B cell (primary cell): ENCODE data around the gene KANSL1L. TPM values are rescaled to one million over a fixed set of nuclear protein-coding genes. Genes with fewer than 3 reads are reported as not detected.

Experiments
- ATAC-seq: fragments of 200-7000 bp; cut with Tn5 transposase; one replicate; pipeline ENCODE4 v1.10.0; 2021; ENCODE audit warnings: low read depth, mild to moderate bottlenecking, moderate number of reproducible peaks, moderate library complexity
- CTCF ChIA-PET: fragments of 350-600 bp; sonication (Branson Sonifier 250); formaldehyde crosslinking; loops from one replicate; lab custom pipeline; 2021; ENCODE audit warnings: antibody characterized with exemption, inconsistent platforms; lab: Charles Lee
- POLR2A ChIA-PET: fragments of 350-600 bp; sonication (Branson Sonifier 250); formaldehyde crosslinking; loops from one replicate; lab custom pipeline; 2021; ENCODE audit warnings: antibody characterized with exemption; lab: Charles Lee
- DNase-seq: peaks from one replicate; pipeline ENCODE4 v3.0.0; 2013
- H2AFZ ChIP-seq: 2 replicates; pipeline ENCODE4 v1.6.1; 2012; ENCODE audit warnings: mild to moderate bottlenecking, low read depth, low read length; ENCODE audit not compliant: insufficient read depth, poor library complexity, severe bottlenecking
- H3K27ac ChIP-seq, 2 donors: 1 replicate in 1 of 2; 2 replicates in 1 of 2; pipeline ENCODE4 v1.5.1; 2012 to 2013; ENCODE audit warnings: low read length in 2 of 2, mild to moderate bottlenecking in 2 of 2, moderate library complexity in 1 of 2
- H3K27me3 ChIP-seq, 4 experiments: fragments of 200-600 bp in 1 of 4; sonication (generic) in 1 of 4; replicated peaks in 1 of 4; 1 replicate in 2 of 4; 2 replicates in 2 of 4; pipeline versions ENCODE4 v1.6.1 to v1.7.0; 2013 to 2016; ENCODE audit warnings: low read length in 3 of 4, mild to moderate bottlenecking in 2 of 4, mixed read lengths in 1 of 4, moderate library complexity in 1 of 4; ENCODE audit not compliant: insufficient read depth in 4 of 4, control insufficient read depth in 3 of 4; ENCODE audit errors: control extremely low read depth in 1 of 4
- H3K36me3 ChIP-seq, 2 experiments: replicated peaks in 1 of 2; 1 replicate in 1 of 2; 2 replicates in 1 of 2; pipeline versions ENCODE4 v1.6.1 to v1.7.1; 2013; ENCODE audit warnings: low read length in 1 of 2; ENCODE audit not compliant: insufficient read depth in 2 of 2, control insufficient read depth in 1 of 2; ENCODE audit errors: control extremely low read depth in 1 of 2, extremely low read depth in 1 of 2
- H3K4me1 ChIP-seq, 2 donors: fragments of 200-600 bp in 1 of 2; sonication (generic) in 1 of 2; 1 replicate in 1 of 2; 2 replicates in 1 of 2; pipeline versions ENCODE4 v1.5.1 to v1.6.1; 2013 to 2017; ENCODE audit warnings: low read length in 2 of 2; ENCODE audit not compliant: control insufficient read depth in 2 of 2, insufficient read depth in 2 of 2
- H3K4me2 ChIP-seq: replicated peaks from 2 replicates; pipeline ENCODE3; 2012; ENCODE audit warnings: mild to moderate bottlenecking, low read depth, low read length; ENCODE audit not compliant: poor library complexity, severe bottlenecking
- H3K4me3 ChIP-seq, 5 experiments: fragments of 200-600 bp in 1 of 5; sonication (generic) in 1 of 5; 1 replicate in 3 of 5; 2 replicates in 2 of 5; pipeline versions ENCODE4 v1.5.1 to v1.7.0; 2011 to 2016; ENCODE audit warnings: low read length in 4 of 5, mild to moderate bottlenecking in 4 of 5, low read depth in 2 of 5, control low read depth in 1 of 5, moderate library complexity in 1 of 5; ENCODE audit not compliant: insufficient read depth in 1 of 5; ENCODE audit errors: control extremely low read depth in 1 of 5, extremely low read depth in 1 of 5
- H3K79me2 ChIP-seq: fragments of 200-600 bp; sonication (generic); one replicate; pipeline ENCODE4 v1.6.0; 2016; ENCODE audit warnings: low read length; ENCODE audit not compliant: control insufficient read depth, insufficient read depth
- H3K9ac ChIP-seq: fragments of 200-600 bp; sonication (generic); 2 replicates; pipeline ENCODE4 v1.6.1; 2017; ENCODE audit warnings: mild to moderate bottlenecking, low read length, moderate library complexity
- H3K9me3 ChIP-seq, 3 donors: one replicate each; pipeline versions ENCODE4 v1.6.1 to v1.7.1; 2013; ENCODE audit warnings: low read length in 2 of 3; ENCODE audit not compliant: control insufficient read depth in 2 of 3, insufficient read depth in 1 of 3; ENCODE audit errors: control extremely low read depth in 1 of 3
- H4K20me1 ChIP-seq: 2 replicates; pipeline ENCODE4 v1.6.0; 2012; ENCODE audit warnings: mild to moderate bottlenecking, low read length; ENCODE audit not compliant: insufficient read depth, control insufficient read depth, poor library complexity, severe bottlenecking
- H3K27ac Mint-ChIP-seq: one replicate; pipeline ENCODE4 v1.8.0; 2021; ENCODE audit warnings: mixed read lengths
- H3K27me3 Mint-ChIP-seq: one replicate; pipeline ENCODE4 v1.8.0; 2021; ENCODE audit warnings: mixed read lengths
- H3K4me1 Mint-ChIP-seq: one replicate; pipeline ENCODE4 v1.8.0; 2021; ENCODE audit warnings: mixed read lengths
- H3K4me3 Mint-ChIP-seq: one replicate; pipeline ENCODE4 v1.8.0; 2021; ENCODE audit warnings: mixed read lengths
- H3K9me3 Mint-ChIP-seq: one replicate; pipeline ENCODE4 v1.8.0; 2022; ENCODE audit warnings: mixed read lengths; ENCODE audit not compliant: insufficient read depth
- CTCF ChIP-seq: fragments of 200-600 bp; IDR thresholded peaks from one replicate; pipeline ENCODE4 v1.8.0; 2022; ENCODE audit warnings: antibody characterized with exemption, mild to moderate bottlenecking
- EZH2 ChIP-seq: IDR thresholded peaks from 2 replicates; pipeline ENCODE4 v1.6.1; 2012; ENCODE audit warnings: borderline replicate concordance, low read depth, mild to moderate bottlenecking, moderate library complexity, low read length; ENCODE audit not compliant: insufficient read depth, poor library complexity, severe bottlenecking
- WGBS: methylation state at CpG from one replicate; pipeline ENCODE4 v1.1.5; 2013; ENCODE audit warnings: missing lambda C conversion rate; ENCODE audit not compliant: insufficient coverage; 5-methylcytosine and 5-hydroxymethylcytosine counted together
- intact Hi-C: fragments of 100-400 bp; cut with micrococcal nuclease; formaldehyde crosslinking; loops from one replicate; pipeline ENCODE4 v1.10.0; 2022
- polyA minus RNA-seq: library from RNA; depleted of rRNA, polyadenylated mRNA; stranded (reverse); fragments of >200 nt; gene quantifications from 2 replicates; pipeline ENCODE4 v1.2.3, GENCODE V29; 2012
- polyA plus RNA-seq: library from polyadenylated mRNA; depleted of rRNA; stranded (reverse); fragments of >200 nt; gene quantifications from 2 replicates; pipeline ENCODE4 v1.2.3, GENCODE V29; 2012
- total RNA-seq, 2 donors: library from RNA; stranded (reverse); fragments of 120-200 nt in 1 of 2; gene quantifications; 1 replicate in 1 of 2; 2 replicates in 1 of 2; pipeline versions ENCODE4 v1.2.3 to v1.2.4, GENCODE V29; 2013 to 2022

KANSL1L gene
- total RNA-seq = 21.1 and 25.5 TPM in 2 replicates
- total RNA-seq (2013) = 21.9 TPM
- 7.3 and 14.9 TPM in 2 replicates for polyA plus RNA-seq
- 10.5 and 15.8 TPM in 2 replicates for polyA minus RNA-seq

DNA sequence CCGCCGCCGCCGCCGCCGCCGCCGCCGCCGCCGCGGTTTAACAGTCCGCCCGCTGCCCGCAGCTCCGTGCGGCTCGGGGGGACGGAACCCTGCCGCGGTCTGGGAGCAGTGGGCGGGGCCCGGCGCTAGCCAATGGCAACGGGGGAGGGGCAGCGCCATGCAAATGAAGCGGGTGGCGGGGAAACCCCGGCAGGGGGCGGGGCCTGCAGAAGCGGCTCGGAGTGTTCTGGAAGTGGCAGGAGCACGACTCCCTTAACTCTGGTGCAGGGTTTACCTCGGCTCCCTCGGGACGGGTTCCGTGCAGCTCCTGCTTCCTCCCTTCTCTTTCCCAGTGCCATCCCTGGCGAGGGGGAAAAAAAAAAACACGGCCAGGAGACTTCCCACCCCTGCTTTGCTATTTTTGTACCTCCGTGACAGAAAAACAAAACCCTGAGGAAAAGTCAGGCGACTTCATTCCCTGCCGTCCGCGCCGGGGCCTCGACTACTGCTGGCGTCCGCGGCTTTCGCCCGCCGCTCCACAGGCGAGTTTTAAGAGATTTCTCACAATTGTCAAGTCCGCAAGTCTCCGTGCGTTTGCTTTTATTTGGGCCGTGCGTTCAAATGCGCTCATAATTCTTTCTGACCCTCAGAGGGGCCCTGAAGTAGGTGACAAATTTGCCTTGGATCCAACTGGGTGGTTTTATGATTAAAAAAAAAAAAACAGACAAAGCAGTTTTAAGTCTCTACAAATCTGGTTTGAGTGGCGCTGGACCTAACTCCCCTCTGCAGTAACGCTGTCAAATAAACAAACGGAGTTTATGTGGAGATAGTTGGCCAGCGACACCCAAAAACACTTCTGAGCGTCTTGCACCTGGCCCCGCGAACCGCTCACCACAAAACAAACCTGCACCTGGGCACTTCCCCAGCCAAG lies at the start of gene KANSL1L:
Gene KANSL1L, minus strand, starts transcription at position 101 of the 910 bp plus-strand sequence. CDS start 16,827 bp downstream, outside the sequence.
- peak; percentile 85 for ATAC-seq
- POLR2A ChIA-PET = interaction anchor here (0.6 to 0.7 kb wide), 3 partner anchors 9 to 113 kb away, joined by 3 to 9 read pairs (median 3); no protein-coding TSS in a partner anchor
- TF ChIP-seq CTCF (no peak), EZH2 (no peak)

More for the DNA sequence above, at the start of gene KANSL1L:
- Histone ChIP-seq H3K4me3 (peak within 1 kb of the TSS; percentile 75 to 96 (median 87)), H3K27ac (peak within 1 kb of the TSS; percentile 91 to 93), H3K79me2 (peaks cover 19% of the 10 kb centered on the region), H4K20me1 (no peaks in the 10 kb centered on the region), H3K36me3 (no peaks in the 10 kb centered on the region), H3K9me3 (peaks cover 0 to 1% (median 0%) of the 10 kb centered on the region in 3 donors), H3K4me2 (peak within 1 kb of the TSS; percentile 82), H3K9ac (peak within 1 kb of the TSS; percentile 82), H3K4me1 (peaks cover 13 to 18% of the 10 kb centered on the region in 2 donors), H2AFZ (peak within 1 kb of the TSS; percentile 69), H3K27me3 (peaks cover 0 to 5% (median 0%) of the 10 kb centered on the region in 4 experiments)
- H3K4me1 Mint-ChIP-seq = peaks cover 17% of the 10 kb centered on the region
- CTCF ChIA-PET = interaction anchor here (1.6 kb wide), 2 partner anchors 25 to 747 kb away, joined by 5 to 8 read pairs; partner anchors contain the start of gene MAP2
- intact Hi-C loops = loop anchor here (2.0 to 5.0 kb wide), 4 partner anchors 291 to 1907 kb away; partner anchors contain the start of gene LANCL1
- H3K4me3 Mint-ChIP-seq = peak within 1 kb of the TSS; percentile 92
- peak; percentile 96 for DNase-seq
- under 1% methylated on average over 54 of the region's 67 CpGs for WGBS
- no peaks in the 10 kb centered on the region for H3K9me3 Mint-ChIP-seq
- peaks cover 7% of the 10 kb centered on the region for H3K27me3 Mint-ChIP-seq
- peak within 1 kb of the TSS; percentile 97 for H3K27ac Mint-ChIP-seq
